Measurements from ENCODE around the gene RADIL. TPM values are rescaled to one million over a fixed set of nuclear protein-coding genes. Genes with fewer than 3 reads are reported as not detected.

The RADIL gene
- total RNA-seq, 4 donors from 2014 or later: 2.1 to 6.8 (median 3.6) TPM

- WGBS: 68% methylated on average over 6 of the region's 9 CpGs
- Histone ChIP-seq H3K27me3 (no peaks in the 10 kb centered on the region), H3K36me3 (peaks cover 15% of the 10 kb centered on the region), H3K27ac (no peak overlapping the region), H3K9me3 (no peaks in the 10 kb centered on the region), H3K4me1 (peaks cover 16% of the 10 kb centered on the region), H3K4me3 (no peak overlapping the region)
- DNase-seq (ENCODE audit: low spot score in 2 of 2): no peak
- TF ChIP-seq EP300 (IDR thresholded peaks at IDR 0.05): no peak
- no peak for TF ChIP-seq CTCF (IDR thresholded peaks at IDR 0.05)
- no peak for TF ChIP-seq POLR2AphosphoS5 (IDR thresholded peaks at IDR 0.05)
- no peak for TF ChIP-seq POLR2A (IDR thresholded peaks at IDR 0.05)
Observed at GRCh38 chr7:4771737-4772136, 111.8 kb downstream of the RADIL start.

GRCh38 chr7:4770886-4771285 is 112.6 kb downstream of the RADIL start:
- Histone ChIP-seq H3K4me3 (no peak overlapping the region), H3K9me3 (no peaks in the 10 kb centered on the region), H3K27me3 (no peaks in the 10 kb centered on the region), H3K4me1 (peaks cover 9% of the 10 kb centered on the region), H3K27ac (no peak overlapping the region), H3K36me3 (peaks cover 15% of the 10 kb centered on the region)
- TF ChIP-seq POLR2AphosphoS5 (IDR thresholded peaks at IDR 0.05) (no peak), CTCF (IDR thresholded peaks at IDR 0.05) (no peak), POLR2A (IDR thresholded peaks at IDR 0.05) (no peak), EP300 (IDR thresholded peaks at IDR 0.05) (no peak)
- no peak for DNase-seq (ENCODE audit: low spot score in 2 of 2)
- WGBS: 68% methylated on average over 9 of the region's 9 CpGs

GRCh38 chr7:4769761-4770160 is 113.8 kb downstream of the RADIL start:
- DNase-seq (ENCODE audit: low spot score in 2 of 2): no peak
- peaks cover 8% of the 10 kb centered on the region for H3K4me1 ChIP-seq
- H3K27ac ChIP-seq: no peak overlapping the region

GRCh38 chr7:4768597-4769569 is 114.6 kb downstream of the RADIL start:
- WGBS: 89% methylated on average over 27 of the region's 27 CpGs
- Histone ChIP-seq H3K4me3 (no peak overlapping the region), H3K36me3 (peaks cover 29% of the 10 kb centered on the region)

More at GRCh38 chr7:4769761-4770160, 113.8 kb downstream of the RADIL start:
- Histone ChIP-seq H3K36me3 (peaks cover 20% of the 10 kb centered on the region), H3K4me3 (no peak overlapping the region), H3K27me3 (no peaks in the 10 kb centered on the region), H3K9me3 (no peaks in the 10 kb centered on the region)
- WGBS: 71% methylated on average over 7 of the region's 7 CpGs
- TF ChIP-seq POLR2AphosphoS5 (IDR thresholded peaks at IDR 0.05) (no peak), EP300 (IDR thresholded peaks at IDR 0.05) (no peak), POLR2A (IDR thresholded peaks at IDR 0.05) (no peak), CTCF (IDR thresholded peaks at IDR 0.05) (no peak)

More at GRCh38 chr7:4768597-4769569, 114.6 kb downstream of the RADIL start:
- Histone ChIP-seq H3K27me3 (no peaks in the 10 kb centered on the region), H3K4me1 (no peaks in the 10 kb centered on the region), H3K27ac (no peak overlapping the region), H3K9me3 (no peaks in the 10 kb centered on the region)
- no peak for TF ChIP-seq CTCF (IDR thresholded peaks at IDR 0.05)
- peak in 1 of 2 donors; percentile 69 for DNase-seq (ENCODE audit: low spot score in 2 of 2)
